Measurements from ENCODE around the gene CIC.

Gene CIC

GRCh38 chr19:42268704-42269477, at the start of gene CIC:
Gene CIC (plus strand): TSS chr19:42269252. CDS start chr19:42271784, 2,532 bp downstream.
- peak; percentile 100 for DNase-seq

GRCh38 chr19:42219812-42220750, 49.0 kb upstream of the CIC start, which contains the start of gene ZNF526:
Gene ZNF526 (plus strand): TSS chr19:42220312. CDS start chr19:42224404, 4,092 bp downstream.
- DNase-seq = peak; percentile 82

- no peak for DNase-seq
Observed at GRCh38 chr19:42220751-42221097, 48.3 kb upstream of the CIC start.

GRCh38 chr19:42224940-42225717, 43.9 kb upstream of the CIC start:
- DNase-seq = no peak

GRCh38 chr19:42225718-42226292, 43.2 kb upstream of the CIC start:
- no peak for DNase-seq

GRCh38 chr19:42226886-42227285, 42.2 kb upstream of the CIC start:
- DNase-seq = no peak

- no peak for DNase-seq
Observed at GRCh38 chr19:42228641-42229040, 40.4 kb upstream of the CIC start.

- DNase-seq = no peak
Observed at GRCh38 chr19:42229301-42229854, 39.7 kb upstream of the CIC start.

- DNase-seq = no peak
Observed at GRCh38 chr19:42229855-42230351, 39.1 kb upstream of the CIC start.

- DNase-seq = no peak
Observed at GRCh38 chr19:42230571-42230970, 38.5 kb upstream of the CIC start.

- no peak for DNase-seq
Observed at GRCh38 chr19:42232435-42232834, 36.6 kb upstream of the CIC start.

GRCh38 chr19:42233106-42233505, 35.9 kb upstream of the CIC start:
- no peak for DNase-seq

GRCh38 chr19:42233678-42234292, 35.3 kb upstream of the CIC start:
- DNase-seq = no peak

- DNase-seq = no peak
Observed at GRCh38 chr19:42234364-42234763, 34.7 kb upstream of the CIC start.

GRCh38 chr19:42235181-42235580, 33.9 kb upstream of the CIC start:
- DNase-seq = no peak

- no peak for DNase-seq
Observed at GRCh38 chr19:42239544-42240220, 29.4 kb upstream of the CIC start.

GRCh38 chr19:42241279-42241678, 27.8 kb upstream of the CIC start:
- DNase-seq = no peak

- no peak for DNase-seq
Observed at GRCh38 chr19:42242069-42242511, 27.0 kb upstream of the CIC start.

GRCh38 chr19:42242512-42243409, 26.3 kb upstream of the CIC start, which contains the start of gene GSK3A:
Gene GSK3A (minus strand): TSS chr19:42242602. CDS start chr19:42242465, 137 bp downstream.
- DNase-seq = peak; percentile 96
